Keratinocyte (primary cell): ENCODE results near the gene RHOB. TPM values are rescaled to one million over a fixed set of nuclear protein-coding genes. Genes with fewer than 3 reads are reported as not detected.

Experiments
- DNase-seq: peaks from one replicate; pipeline ENCODE4 v3.0.0-alpha.2; 2011; ENCODE audit warnings: low read depth, missing footprints, low spot score
- FAIRE-seq: peaks from 2 replicates; lab custom pipeline; 2011; peaks lifted over from hg19 to GRCh38; lab: Jason Lieb, UNC
- H2AFZ ChIP-seq: 2 replicates; pipeline ENCODE4 v1.6.0; 2012; ENCODE audit warnings: low read length, control low read depth, inconsistent platforms; ENCODE audit not compliant: control insufficient read depth
- H3K27ac ChIP-seq: 2 replicates; pipeline ENCODE4 v1.5.1; 2011; ENCODE audit warnings: low read length; ENCODE audit not compliant: control insufficient read depth, insufficient read depth
- H3K27me3 ChIP-seq: 3 replicates; pipeline ENCODE4 v1.6.0; 2011; ENCODE audit warnings: low read length; ENCODE audit not compliant: control insufficient read depth, insufficient read depth; ENCODE audit errors: extremely low read depth
- H3K36me3 ChIP-seq, 2 experiments: 2 replicates in 1 of 2; 3 replicates in 1 of 2; pipeline ENCODE4 v1.5.1; 2011; ENCODE audit warnings: low read length in 2 of 2, mild to moderate bottlenecking in 1 of 2; ENCODE audit not compliant: control insufficient read depth in 2 of 2, insufficient read depth in 2 of 2; ENCODE audit errors: extremely low read depth in 1 of 2
- H3K4me1 ChIP-seq: 3 replicates; pipeline ENCODE4 v1.5.1; 2011; ENCODE audit warnings: low read length; ENCODE audit not compliant: control insufficient read depth, insufficient read depth; ENCODE audit errors: extremely low read depth
- H3K4me2 ChIP-seq: 3 replicates; pipeline ENCODE4 v1.6.0; 2011; ENCODE audit warnings: low read depth, low read length; ENCODE audit not compliant: control insufficient read depth, insufficient read depth; ENCODE audit errors: extremely low read depth
- H3K4me3 ChIP-seq, 3 experiments: fragments of 200-600 bp in 1 of 3; sonication (generic) in 1 of 3; 2 replicates in 2 of 3; 3 replicates in 1 of 3; pipeline ENCODE4 v1.5.1; 2011 to 2016; ENCODE audit warnings: low read length in 3 of 3, mild to moderate bottlenecking in 3 of 3, control low read depth in 2 of 3, inconsistent platforms in 1 of 3, low read depth in 1 of 3, mixed read lengths in 1 of 3, mixed run types in 1 of 3, moderate library complexity in 1 of 3; ENCODE audit not compliant: control insufficient read depth in 2 of 3, insufficient read depth in 2 of 3; ENCODE audit errors: extremely low read depth in 1 of 3
- H3K79me2 ChIP-seq: 2 replicates; pipeline ENCODE4 v1.6.0; 2012; ENCODE audit warnings: low read length; ENCODE audit not compliant: control insufficient read depth, insufficient read depth
- H3K9ac ChIP-seq: 3 replicates; pipeline ENCODE4 v1.6.0; 2011; ENCODE audit warnings: low read length; ENCODE audit not compliant: control insufficient read depth, insufficient read depth; ENCODE audit errors: extremely low read depth
- H3K9me1 ChIP-seq: 3 replicates; pipeline ENCODE4 v1.6.0; 2011; ENCODE audit warnings: low read length; ENCODE audit not compliant: control insufficient read depth, insufficient read depth; ENCODE audit errors: extremely low read depth
- H3K9me3 ChIP-seq: 2 replicates; pipeline ENCODE4 v1.5.1; 2012; ENCODE audit warnings: low read depth, low read length; ENCODE audit not compliant: control insufficient read depth
- H4K20me1 ChIP-seq: 3 replicates; pipeline ENCODE4 v1.6.0; 2011; ENCODE audit warnings: low read length; ENCODE audit not compliant: control insufficient read depth, insufficient read depth; ENCODE audit errors: extremely low read depth
- EZH2 ChIP-seq: IDR thresholded peaks from one replicate; pipeline ENCODE4 v1.6.1; 2012; ENCODE audit warnings: inconsistent platforms, mild to moderate bottlenecking, low read length, moderate library complexity
- dilution Hi-C: fragments of 300-500 bp; cut with MboI; formaldehyde crosslinking; loops from one replicate; pipeline ENCODE4 v1.7.0; 2020; ENCODE audit warnings: low sequenced_read_pairs; ENCODE audit not compliant: extremely low pct_ligation_motif_present
- polyA plus RNA-seq, 5 experiments: library from polyadenylated mRNA; depleted of rRNA in 3 of 5; stranded (reverse) in 3 of 5; stranded (forward) in 1 of 5; unstranded in 1 of 5; fragments of >200 nt; gene quantifications; 1 replicate in 1 of 5; 2 replicates in 3 of 5; 3 replicates in 1 of 5; pipeline versions ENCODE4 v1.2.1 to v1.2.3, GENCODE V29; 2011 to 2012; ENCODE audit warnings: missing spikeins in 2 of 5, low read depth in 1 of 5, low replicate concordance in 1 of 5
- TF ChIP-seq, protein P1 (sequence below), 3 experiments: IDR thresholded peaks in 1 of 3; conservative IDR thresholded peaks in 1 of 3; optimal IDR thresholded peaks in 1 of 3; 2 replicates in 2 of 3; 3 replicates in 1 of 3; pipeline versions ENCODE3 to v1.5.1; 2011; ENCODE audit warnings: low read length in 3 of 3, mild to moderate bottlenecking in 3 of 3, moderate library complexity in 2 of 3, control low read depth in 1 of 3, inconsistent platforms in 1 of 3; ENCODE audit not compliant: insufficient read depth in 2 of 3; ENCODE audit errors: extremely low read depth in 1 of 3

Gene RHOB
- polyA plus RNA-seq, 1 donor (not counting 4 experiments of a cell fraction or from before 2014, with no cell fraction given), result 23.6 TPM

- FAIRE-seq (no peak), DNase-seq (no peak)
- H3K9ac ChIP-seq, result no peak overlapping the region
- H3K9me1 ChIP-seq, result no peaks in the 10 kb centered on the region
- no peak overlapping the region for H3K4me2 ChIP-seq
- H3K79me2 ChIP-seq, result no peaks in the 10 kb centered on the region
- H3K4me3 ChIP-seq, result no peak overlapping the region
- dilution Hi-C loops, result no loop called here
- H3K36me3 ChIP-seq, result no peaks in the 10 kb centered on the region
- no peaks in the 10 kb centered on the region for H3K9me3 ChIP-seq
- H3K27ac ChIP-seq, result no peak overlapping the region
- H4K20me1 ChIP-seq, result no peaks in the 10 kb centered on the region
- H3K27me3 ChIP-seq, result no peaks in the 10 kb centered on the region
- TF ChIP-seq, protein P1, sequence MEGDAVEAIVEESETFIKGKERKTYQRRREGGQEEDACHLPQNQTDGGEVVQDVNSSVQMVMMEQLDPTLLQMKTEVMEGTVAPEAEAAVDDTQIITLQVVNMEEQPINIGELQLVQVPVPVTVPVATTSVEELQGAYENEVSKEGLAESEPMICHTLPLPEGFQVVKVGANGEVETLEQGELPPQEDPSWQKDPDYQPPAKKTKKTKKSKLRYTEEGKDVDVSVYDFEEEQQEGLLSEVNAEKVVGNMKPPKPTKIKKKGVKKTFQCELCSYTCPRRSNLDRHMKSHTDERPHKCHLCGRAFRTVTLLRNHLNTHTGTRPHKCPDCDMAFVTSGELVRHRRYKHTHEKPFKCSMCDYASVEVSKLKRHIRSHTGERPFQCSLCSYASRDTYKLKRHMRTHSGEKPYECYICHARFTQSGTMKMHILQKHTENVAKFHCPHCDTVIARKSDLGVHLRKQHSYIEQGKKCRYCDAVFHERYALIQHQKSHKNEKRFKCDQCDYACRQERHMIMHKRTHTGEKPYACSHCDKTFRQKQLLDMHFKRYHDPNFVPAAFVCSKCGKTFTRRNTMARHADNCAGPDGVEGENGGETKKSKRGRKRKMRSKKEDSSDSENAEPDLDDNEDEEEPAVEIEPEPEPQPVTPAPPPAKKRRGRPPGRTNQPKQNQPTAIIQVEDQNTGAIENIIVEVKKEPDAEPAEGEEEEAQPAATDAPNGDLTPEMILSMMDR (optimal IDR thresholded peaks at IDR 0.05 in 1 of 3, IDR thresholded peaks at IDR 0.05 in 1 of 3, conservative IDR thresholded peaks at IDR 0.05 in 1 of 3; ENCODE audit: extremely low read depth in 1 of 3, insufficient read depth in 2 of 3, low read length in 3 of 3), result no peak
- no peak for TF ChIP-seq EZH2
- H3K4me1 ChIP-seq, result no peaks in the 10 kb centered on the region
- H2AFZ ChIP-seq, result no peak overlapping the region
Measured at GRCh38 chr2:20479835-20480234, 33.0 kb downstream of the RHOB start.

GRCh38 chr2:20480913-20481312, 34.0 kb downstream of the RHOB start:
- Histone ChIP-seq H3K9ac (no peak overlapping the region), H2AFZ (no peak overlapping the region), H3K9me1 (no peaks in the 10 kb centered on the region), H3K4me3 (no peak overlapping the region), H3K27me3 (no peaks in the 10 kb centered on the region), H3K79me2 (no peaks in the 10 kb centered on the region), H3K4me2 (no peak overlapping the region), H3K9me3 (no peaks in the 10 kb centered on the region), H3K27ac (no peak overlapping the region), H3K36me3 (no peaks in the 10 kb centered on the region), H3K4me1 (no peaks in the 10 kb centered on the region), H4K20me1 (no peaks in the 10 kb centered on the region)
- dilution Hi-C loops, result no loop called here
- TF ChIP-seq EZH2, result no peak
- TF ChIP-seq, protein P1 (optimal IDR thresholded peaks at IDR 0.05 in 1 of 3, IDR thresholded peaks at IDR 0.05 in 1 of 3, conservative IDR thresholded peaks at IDR 0.05 in 1 of 3; ENCODE audit: extremely low read depth in 1 of 3, insufficient read depth in 2 of 3, low read length in 3 of 3), result no peak
- FAIRE-seq (no peak), DNase-seq (no peak)
